ENCODE measurements around the gene MPZL1.
"Not testable (repeated sequence)": the region's sequence is repeated elsewhere in the genome, so short reads cannot be mapped to it uniquely, and the experiment has no call there.

The MPZL1 gene

GRCh38 chr1:167781558-167781957 is 59.8 kb downstream of the MPZL1 start:
- DNase-seq (ENCODE audit: low read depth): no peak

- no peak for DNase-seq (ENCODE audit: low read depth)
Observed at GRCh38 chr1:167782946-167783345, 61.2 kb downstream of the MPZL1 start.

GRCh38 chr1:167784876-167785550 is 63.2 kb downstream of the MPZL1 start:
- no peak for DNase-seq (ENCODE audit: low read depth)

GRCh38 chr1:167786502-167786901 is 64.7 kb downstream of the MPZL1 start:
- DNase-seq (ENCODE audit: low read depth): no peak

- no peak for DNase-seq (ENCODE audit: low read depth)
Observed at GRCh38 chr1:167789501-167789900, 67.7 kb downstream of the MPZL1 start.

- no peak for DNase-seq (ENCODE audit: low read depth)
Observed at GRCh38 chr1:167790117-167790516, 68.3 kb downstream of the MPZL1 start.

GRCh38 chr1:167791281-167792187 is 69.8 kb downstream of the MPZL1 start:
- no peak for DNase-seq (ENCODE audit: low read depth)

- DNase-seq (ENCODE audit: low read depth): no peak
Observed at GRCh38 chr1:167792188-167792565, 70.4 kb downstream of the MPZL1 start.

- DNase-seq (ENCODE audit: low read depth): no peak
Observed at GRCh38 chr1:167794043-167794442, 72.3 kb downstream of the MPZL1 start.

- no peak for DNase-seq (ENCODE audit: low read depth)
Observed at GRCh38 chr1:167795810-167796740, 74.3 kb downstream of the MPZL1 start.

GRCh38 chr1:167797015-167797414 is 75.2 kb downstream of the MPZL1 start:
- no peak for DNase-seq (ENCODE audit: low read depth)

GRCh38 chr1:167798952-167799351 is 77.2 kb downstream of the MPZL1 start:
- DNase-seq (ENCODE audit: low read depth): no peak

GRCh38 chr1:167799747-167800146 is 78.0 kb downstream of the MPZL1 start:
- DNase-seq (ENCODE audit: low read depth): no peak

- DNase-seq (ENCODE audit: low read depth): no peak
Observed at GRCh38 chr1:167800251-167800650, 78.5 kb downstream of the MPZL1 start.

- DNase-seq (ENCODE audit: low read depth): no peak
Observed at GRCh38 chr1:167802235-167802634, 80.5 kb downstream of the MPZL1 start.

- DNase-seq (ENCODE audit: low read depth): peak; percentile 79
Observed at GRCh38 chr1:167803358-167804207, 81.8 kb downstream of the MPZL1 start.

GRCh38 chr1:167805041-167805556 is 83.3 kb downstream of the MPZL1 start:
- DNase-seq (ENCODE audit: low read depth): no peak

GRCh38 chr1:167806235-167806634 is 84.5 kb downstream of the MPZL1 start:
- DNase-seq (ENCODE audit: low read depth): not testable (repeated sequence)

- DNase-seq (ENCODE audit: low read depth): not testable (repeated sequence)
Observed at GRCh38 chr1:167806676-167807075, 84.9 kb downstream of the MPZL1 start.

- no peak for DNase-seq (ENCODE audit: low read depth)
Observed at GRCh38 chr1:167808104-167808503, 86.3 kb downstream of the MPZL1 start.

- no peak for DNase-seq (ENCODE audit: low read depth)
Observed at GRCh38 chr1:167808690-167809089, 86.9 kb downstream of the MPZL1 start.

Measured in stimulated activated CD4-positive, alpha-beta T cell treated with anti-CD3 and anti-CD28 coated beads, Interleukin-2, amount 100 ng/mL, for 4 hours (primary cell).